Pons (tissue), 1 donor: ENCODE measurements around the gene PLA2G4F.
A peak's percentile ranks its signal among the peaks of the same experiment; 100 is the strongest.
"Not testable (repeated sequence)": the region's sequence is repeated elsewhere in the genome, so short reads cannot be mapped to it uniquely, and the experiment has no call there.

Experiments
- DNase-seq: peaks from one replicate; pipeline ENCODE4 v3.0.0-alpha.2; 2016; ENCODE audit warnings: low spot score

PLA2G4F gene

GRCh38 chr15:42100021-42100800 is 56.2 kb downstream of the PLA2G4F start:
- no peak for DNase-seq

DNA sequence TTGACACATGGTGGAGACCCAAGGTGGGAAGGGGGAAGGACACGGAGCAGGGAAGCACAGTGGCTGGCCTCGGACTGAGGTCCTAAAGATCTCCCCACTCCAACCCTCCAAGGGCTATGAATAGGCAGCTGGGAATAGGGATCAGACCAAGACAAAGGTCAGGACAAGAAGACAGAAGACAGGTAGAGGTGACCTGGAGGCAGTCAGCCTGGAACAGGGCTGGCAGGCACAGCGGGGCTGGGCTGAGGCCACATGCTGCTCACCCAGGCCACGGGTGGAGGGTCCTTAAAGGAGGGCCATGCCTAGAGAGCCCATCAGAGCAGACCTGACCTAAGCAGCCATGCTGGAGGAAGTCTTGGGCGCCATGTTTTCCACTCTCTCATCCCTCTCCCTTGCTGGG is 59.4 kb downstream of the PLA2G4F start:
- DNase-seq = no peak

DNA sequence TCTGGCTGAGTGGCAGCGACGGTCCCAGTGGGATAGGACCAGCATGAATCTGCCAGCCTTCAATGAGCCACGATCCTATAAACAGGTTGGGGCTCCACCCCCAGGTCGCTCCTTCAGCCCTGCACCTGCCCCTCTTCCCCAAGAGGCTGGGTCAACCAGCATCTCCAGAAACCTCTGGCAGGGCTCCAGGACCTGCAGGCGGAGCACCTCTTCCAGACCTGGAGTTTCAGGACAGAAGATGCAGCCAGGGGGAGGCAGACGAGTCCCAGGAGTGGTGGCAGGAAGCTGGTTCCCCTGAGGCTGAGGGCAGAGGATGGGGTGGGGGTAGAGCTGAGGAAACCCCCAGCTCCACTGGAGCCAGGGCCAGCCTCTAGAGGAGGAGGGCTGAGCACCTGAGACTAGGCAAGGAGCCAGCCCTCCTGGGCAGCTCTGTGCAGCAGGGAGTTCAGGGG is 61.9 kb downstream of the PLA2G4F start, which contains the start of gene PLA2G4D:
TSS of gene PLA2G4D (minus strand) at position 51 of the 452 bp plus-strand sequence. CDS start 103 bp downstream, outside the sequence.
- DNase-seq = no peak

DNA sequence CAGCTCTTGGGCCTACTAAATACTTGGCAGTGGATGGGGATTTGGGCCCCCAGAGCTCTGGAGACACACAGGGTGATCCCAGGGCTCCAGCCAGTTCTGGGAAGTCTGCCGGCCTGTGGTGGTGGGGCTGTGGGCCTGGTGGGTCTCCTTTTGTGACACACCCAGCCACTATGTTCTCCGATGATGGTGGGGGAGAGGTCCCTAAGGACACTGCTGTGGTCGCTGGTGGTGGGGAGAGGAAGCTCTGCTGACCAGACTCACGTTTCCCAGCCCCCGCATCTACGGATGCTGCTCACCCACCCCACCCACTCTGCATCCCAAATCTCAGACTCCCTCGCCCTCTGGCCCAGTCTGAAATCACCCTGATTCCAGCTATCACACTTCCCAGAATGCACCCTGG is 62.5 kb downstream of the PLA2G4F start:
- no peak for DNase-seq

DNA sequence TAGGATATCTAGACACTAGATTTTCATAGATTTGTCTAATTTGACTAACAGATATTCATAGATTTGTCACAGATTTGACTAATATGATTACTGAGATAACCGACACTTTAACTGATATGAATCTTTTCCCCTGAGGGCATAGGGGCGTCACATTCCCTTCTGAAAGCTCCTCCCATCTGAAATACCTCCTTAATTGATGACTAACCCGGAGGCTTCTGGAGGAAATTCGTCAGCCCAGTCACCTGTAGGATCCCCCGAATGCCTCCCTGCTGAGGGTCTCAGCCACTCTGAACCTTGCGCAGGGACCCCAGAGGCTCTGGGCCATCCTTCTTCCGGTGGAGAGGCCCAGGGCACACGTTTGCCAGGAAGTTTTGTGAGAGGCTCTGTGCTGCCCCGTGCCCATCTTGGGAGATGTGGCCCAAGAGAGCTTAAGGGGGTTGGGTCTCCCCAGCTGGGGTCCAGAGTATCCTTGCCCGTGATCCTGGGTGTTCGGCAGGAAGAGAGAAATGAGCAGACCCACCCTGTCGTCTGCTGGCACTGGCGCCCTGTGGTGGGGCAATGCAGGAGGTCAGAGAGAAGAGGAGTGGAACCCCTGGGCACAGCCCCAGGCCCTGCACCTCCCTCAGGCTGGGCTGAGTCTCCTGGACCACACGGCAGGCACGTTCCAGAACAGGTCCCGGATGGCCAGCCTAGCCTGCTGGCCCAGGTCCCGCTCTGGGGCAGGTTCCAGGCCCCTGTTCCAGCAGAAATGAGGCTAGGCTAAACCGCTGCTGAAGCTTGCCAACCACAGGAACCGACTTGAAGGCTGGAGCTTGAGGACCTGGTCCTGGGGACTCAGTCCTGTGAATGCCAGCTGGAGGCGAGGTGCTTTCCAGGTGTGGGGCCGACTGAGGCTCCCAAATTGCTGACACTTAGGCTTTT is 63.8 kb downstream of the PLA2G4F start:
- peak; percentile 14 for DNase-seq

- not testable (repeated sequence) for DNase-seq
Measured at GRCh38 chr15:42091753-42092397, 64.6 kb downstream of the PLA2G4F start.

- no peak for DNase-seq
Measured at GRCh38 chr15:42090781-42091180, 65.7 kb downstream of the PLA2G4F start.

GRCh38 chr15:42090370-42090769 is 66.1 kb downstream of the PLA2G4F start:
- DNase-seq = no peak

DNA sequence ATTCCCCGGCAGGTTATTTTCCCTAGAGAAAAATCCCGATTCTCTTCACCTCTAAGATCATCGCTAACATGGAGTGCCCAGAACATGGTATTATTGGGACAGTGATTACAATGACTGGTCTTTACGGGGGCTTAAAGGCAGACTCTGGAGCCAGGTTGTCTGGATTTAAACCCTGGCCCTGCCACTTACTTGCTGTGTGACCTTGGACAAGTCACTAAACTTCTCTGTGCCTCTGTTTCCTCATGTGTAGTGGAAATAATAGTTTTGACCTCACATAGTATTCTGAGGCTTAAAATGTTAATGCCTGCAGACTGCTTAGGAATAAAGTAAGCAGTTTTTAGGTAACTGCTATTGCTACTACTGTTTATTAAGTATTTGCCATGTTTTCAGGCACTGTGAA is 66.5 kb downstream of the PLA2G4F start:
- DNase-seq = no peak
